ENCODE measurements around the gene GLS2. TPM values are rescaled to one million over a fixed set of nuclear protein-coding genes. Genes with fewer than 3 reads are reported as not detected.

The GLS2 gene
- total RNA-seq, 1 donor from 2014 or later, result 4.8 TPM

- Histone ChIP-seq H3K27me3 (ENCODE audit: low read depth) (no peaks in the 10 kb centered on the region), H3K9me3 (no peaks in the 10 kb centered on the region), H3K36me3 (no peaks in the 10 kb centered on the region), H3K4me3 (no peak overlapping the region), H3K27ac (no peak overlapping the region), H3K4me1 (peaks cover 18% of the 10 kb centered on the region)
- ATAC-seq, result no peak
- intact Hi-C loops (cut with DNase I), result no loop called here
- TF ChIP-seq CTCF (IDR thresholded peaks at IDR 0.05), result no peak
- no peak for DNase-seq
Measured at GRCh38 chr12:56484566-56484965, 3.4 kb downstream of the GLS2 start.

- intact Hi-C loops (cut with DNase I), result no loop called here
Measured at GRCh38 chr12:56479625-56480024, 8.3 kb downstream of the GLS2 start.

GRCh38 chr12:56477521-56478225, 10.3 kb downstream of the GLS2 start:
- no peaks in the 10 kb centered on the region for H3K9me3 ChIP-seq
- intact Hi-C loops (cut with DNase I), result no loop called here

More at GRCh38 chr12:56479625-56480024, 8.3 kb downstream of the GLS2 start:
- Histone ChIP-seq H3K4me3 (no peak overlapping the region), H3K9me3 (no peaks in the 10 kb centered on the region), H3K27me3 (ENCODE audit: low read depth) (no peaks in the 10 kb centered on the region), H3K27ac (no peak overlapping the region), H3K36me3 (no peaks in the 10 kb centered on the region), H3K4me1 (no peaks in the 10 kb centered on the region)
- TF ChIP-seq CTCF (IDR thresholded peaks at IDR 0.05), result no peak
- no peak for ATAC-seq
- DNase-seq, result no peak

GRCh38 chr12:56476972-56477432, 11.0 kb downstream of the GLS2 start:
- no peak for TF ChIP-seq CTCF (IDR thresholded peaks at IDR 0.05)
- H3K27ac ChIP-seq, result no peak overlapping the region
- H3K4me3 ChIP-seq, result no peak overlapping the region
- H3K27me3 ChIP-seq (ENCODE audit: low read depth), result no peaks in the 10 kb centered on the region
- no peaks in the 10 kb centered on the region for H3K4me1 ChIP-seq
- DNase-seq, result no peak
- intact Hi-C loops (cut with DNase I), result no loop called here
- no peak for ATAC-seq
- peaks cover 10% of the 10 kb centered on the region for H3K36me3 ChIP-seq
- no peaks in the 10 kb centered on the region for H3K9me3 ChIP-seq

More at GRCh38 chr12:56477521-56478225, 10.3 kb downstream of the GLS2 start:
- no peak for TF ChIP-seq CTCF (IDR thresholded peaks at IDR 0.05)
- no peaks in the 10 kb centered on the region for H3K4me1 ChIP-seq
- H3K4me3 ChIP-seq, result no peak overlapping the region
- DNase-seq, result no peak
- H3K27ac ChIP-seq, result no peak overlapping the region
- no peak for ATAC-seq
- no peaks in the 10 kb centered on the region for H3K27me3 ChIP-seq (ENCODE audit: low read depth)
- H3K36me3 ChIP-seq, result peaks cover 10% of the 10 kb centered on the region

GRCh38 chr12:56476143-56476542, 11.8 kb downstream of the GLS2 start:
- no peak for DNase-seq
- Histone ChIP-seq H3K4me3 (no peak overlapping the region), H3K27ac (no peak overlapping the region), H3K4me1 (no peaks in the 10 kb centered on the region), H3K27me3 (ENCODE audit: low read depth) (no peaks in the 10 kb centered on the region), H3K36me3 (peaks cover 10% of the 10 kb centered on the region), H3K9me3 (no peaks in the 10 kb centered on the region)
- no peak for TF ChIP-seq CTCF (IDR thresholded peaks at IDR 0.05)
- intact Hi-C loops (cut with DNase I), result no loop called here
- no peak for ATAC-seq

Data from lower lobe of right lung (tissue), 2 donors.